COR-L47 (cell line): ENCODE results near the gene REPIN1.

ENCODE experiments used
- DNase-seq: peaks from one replicate; lab custom pipeline; 2025; lab: John Stamatoyannopoulos, UW

Gene REPIN1

GRCh38 chr7:150407588-150408392 lies 39.2 kb downstream of the REPIN1 start:
- DNase-seq = no peak

- DNase-seq = no peak
Observed at GRCh38 chr7:150408393-150409299, 40.0 kb downstream of the REPIN1 start.

GRCh38 chr7:150409300-150410030 lies 40.8 kb downstream of the REPIN1 start:
- DNase-seq = no peak

GRCh38 chr7:150410131-150410530 lies 41.5 kb downstream of the REPIN1 start:
- DNase-seq = no peak

GRCh38 chr7:150410680-150411346 lies 42.2 kb downstream of the REPIN1 start:
- no peak for DNase-seq

- no peak for DNase-seq
Observed at GRCh38 chr7:150411606-150412005, 43.0 kb downstream of the REPIN1 start.

- DNase-seq = no peak
Observed at GRCh38 chr7:150412016-150412415, 43.4 kb downstream of the REPIN1 start.

- no peak for DNase-seq
Observed at GRCh38 chr7:150412518-150413488, 44.2 kb downstream of the REPIN1 start.

GRCh38 chr7:150413640-150414081 lies 45.0 kb downstream of the REPIN1 start:
- DNase-seq = no peak

GRCh38 chr7:150415161-150416153 lies 46.8 kb downstream of the REPIN1 start:
- DNase-seq = no peak

GRCh38 chr7:150417239-150417638 lies 48.6 kb downstream of the REPIN1 start:
- DNase-seq = no peak

GRCh38 chr7:150417863-150418262 lies 49.2 kb downstream of the REPIN1 start:
- no peak for DNase-seq

GRCh38 chr7:150420242-150420641 lies 51.6 kb downstream of the REPIN1 start:
- DNase-seq = no peak

- peak; percentile 63 for DNase-seq
Observed at GRCh38 chr7:150420987-150421674, 52.5 kb downstream of the REPIN1 start.

- DNase-seq = no peak
Observed at GRCh38 chr7:150421831-150422230, 53.2 kb downstream of the REPIN1 start.
